Measurements from ENCODE around the gene TIMM44.
"Not testable (repeated sequence)": the region's sequence is repeated elsewhere in the genome, so short reads cannot be mapped to it uniquely, and the experiment has no call there.

Gene TIMM44

DNA sequence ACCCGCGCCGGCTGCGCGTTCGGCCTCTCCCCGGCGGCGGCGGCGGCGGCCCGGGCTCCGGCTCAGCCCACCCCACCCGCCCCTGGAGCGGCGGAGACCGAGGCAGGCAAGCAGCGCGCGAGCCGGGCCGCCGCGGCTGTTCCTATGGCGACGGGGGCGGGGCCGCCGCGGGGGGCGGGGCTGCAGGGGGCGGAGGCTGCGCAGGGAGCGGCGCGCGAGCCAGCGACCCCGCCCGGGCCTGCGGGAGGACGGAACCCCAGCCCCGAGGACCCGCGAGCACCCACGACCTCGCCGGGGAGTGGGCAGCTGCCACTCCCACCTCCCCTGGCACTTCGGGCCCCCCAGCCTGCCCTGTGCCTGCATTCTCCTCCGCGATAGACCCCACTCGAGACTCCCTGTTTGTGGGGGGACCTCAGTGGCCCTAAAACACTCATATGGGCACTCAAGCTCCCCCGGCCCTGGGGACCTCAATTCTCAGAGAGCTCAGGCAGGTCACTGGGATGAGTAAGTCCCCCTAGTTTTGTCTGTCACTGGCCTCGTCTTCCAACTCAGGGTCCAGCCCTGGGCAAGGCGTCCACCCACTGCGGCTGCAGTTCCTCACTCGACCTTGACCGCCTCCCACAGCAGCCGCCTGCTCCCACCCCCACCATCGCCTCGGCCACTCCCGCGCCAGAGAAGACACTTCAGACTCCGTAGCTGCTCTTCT, 17.3 kb downstream of the TIMM44 start, which contains the start of gene CTXN1:
Gene CTXN1 (minus strand): TSS at position 115 of the 706 bp plus-strand sequence. CDS start 597 bp downstream, outside the sequence.
- FAIRE-seq (no peak), DNase-seq (ENCODE audit: low spot score) (peak; percentile 79)

DNA sequence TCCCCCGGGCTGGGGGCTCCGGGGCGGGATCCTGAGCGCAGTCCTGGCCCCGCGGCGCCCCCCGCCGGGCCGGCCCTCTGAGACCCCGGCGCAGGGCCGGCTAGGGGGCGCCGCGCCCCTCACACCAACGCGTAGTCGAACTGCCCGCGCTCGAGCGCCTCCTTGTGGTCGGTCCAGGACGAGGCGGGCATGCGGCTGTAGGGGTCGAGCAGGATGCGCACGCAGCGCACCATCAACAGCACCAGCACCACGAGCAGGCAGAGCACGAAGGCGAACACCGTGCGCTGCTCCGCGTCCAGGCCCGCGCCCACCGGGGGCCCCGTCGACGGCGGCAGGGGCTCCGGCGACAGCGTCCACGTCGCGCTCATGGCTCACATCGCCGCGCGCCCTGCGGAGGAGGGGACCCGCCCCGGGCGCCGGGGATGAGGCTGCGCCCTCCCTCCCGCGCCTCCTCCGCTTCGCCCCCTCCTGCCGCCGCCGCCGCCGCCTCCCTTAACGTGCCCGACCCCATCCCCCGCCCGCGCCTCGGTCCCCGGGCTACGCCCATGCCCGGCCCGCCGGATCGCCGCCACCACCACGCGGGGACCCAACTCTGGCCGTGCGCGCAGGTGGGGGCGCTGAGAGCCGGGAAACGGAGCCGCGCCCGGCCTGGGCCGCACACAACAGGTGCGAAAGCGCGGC, 18.2 kb downstream of the TIMM44 start:
- FAIRE-seq (peak; percentile 88), DNase-seq (ENCODE audit: low spot score) (peak; percentile 76)

DNA sequence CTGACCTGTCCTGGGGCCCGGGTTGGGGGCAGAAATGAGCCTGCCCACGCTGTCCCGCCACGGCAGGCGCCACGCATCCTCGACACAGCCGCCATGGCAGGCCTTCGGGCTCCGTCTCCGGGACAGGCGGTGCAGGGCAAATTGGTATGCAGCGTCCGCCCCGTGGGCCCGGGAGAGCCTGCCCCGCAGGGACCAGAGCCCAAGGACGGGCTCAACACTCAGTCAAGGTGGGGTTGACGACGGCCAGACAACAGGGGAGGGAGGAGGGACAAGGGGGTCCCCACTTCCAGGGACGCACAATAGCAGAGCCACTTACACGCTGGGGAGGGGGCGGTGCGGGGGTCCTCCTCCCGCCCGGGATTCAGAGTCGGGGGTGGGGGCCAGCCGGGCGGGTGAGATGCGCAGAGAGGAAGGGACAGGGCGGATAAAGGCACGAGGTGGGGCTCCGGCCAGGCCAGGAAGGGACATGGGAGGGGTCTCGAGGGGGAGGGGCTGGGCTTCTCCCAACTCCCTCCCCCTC, 18.8 kb downstream of the TIMM44 start:
- FAIRE-seq (no peak), DNase-seq (ENCODE audit: low spot score) (no peak)

DNA sequence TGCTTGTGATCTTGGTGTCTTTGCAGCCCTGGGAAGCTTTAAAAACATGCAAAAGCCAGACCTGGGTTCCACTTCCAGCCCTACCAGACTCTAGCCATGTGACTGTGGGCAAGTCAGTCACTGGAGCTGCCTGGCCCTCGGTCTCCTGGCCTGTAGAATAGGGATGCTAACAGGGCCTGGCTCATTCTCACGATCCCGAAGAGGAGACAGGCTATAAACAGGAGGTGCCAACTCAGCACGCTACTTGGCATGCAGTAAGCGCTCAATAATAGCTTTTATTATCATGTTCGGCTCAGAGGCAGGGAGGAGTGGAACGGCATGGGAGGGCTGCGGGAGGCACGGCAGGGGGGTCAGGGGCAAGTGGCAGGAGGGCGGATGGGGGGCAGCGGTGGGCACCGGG, 19.2 kb downstream of the TIMM44 start:
- DNase-seq (ENCODE audit: low spot score) (no peak), FAIRE-seq (no peak)

DNA sequence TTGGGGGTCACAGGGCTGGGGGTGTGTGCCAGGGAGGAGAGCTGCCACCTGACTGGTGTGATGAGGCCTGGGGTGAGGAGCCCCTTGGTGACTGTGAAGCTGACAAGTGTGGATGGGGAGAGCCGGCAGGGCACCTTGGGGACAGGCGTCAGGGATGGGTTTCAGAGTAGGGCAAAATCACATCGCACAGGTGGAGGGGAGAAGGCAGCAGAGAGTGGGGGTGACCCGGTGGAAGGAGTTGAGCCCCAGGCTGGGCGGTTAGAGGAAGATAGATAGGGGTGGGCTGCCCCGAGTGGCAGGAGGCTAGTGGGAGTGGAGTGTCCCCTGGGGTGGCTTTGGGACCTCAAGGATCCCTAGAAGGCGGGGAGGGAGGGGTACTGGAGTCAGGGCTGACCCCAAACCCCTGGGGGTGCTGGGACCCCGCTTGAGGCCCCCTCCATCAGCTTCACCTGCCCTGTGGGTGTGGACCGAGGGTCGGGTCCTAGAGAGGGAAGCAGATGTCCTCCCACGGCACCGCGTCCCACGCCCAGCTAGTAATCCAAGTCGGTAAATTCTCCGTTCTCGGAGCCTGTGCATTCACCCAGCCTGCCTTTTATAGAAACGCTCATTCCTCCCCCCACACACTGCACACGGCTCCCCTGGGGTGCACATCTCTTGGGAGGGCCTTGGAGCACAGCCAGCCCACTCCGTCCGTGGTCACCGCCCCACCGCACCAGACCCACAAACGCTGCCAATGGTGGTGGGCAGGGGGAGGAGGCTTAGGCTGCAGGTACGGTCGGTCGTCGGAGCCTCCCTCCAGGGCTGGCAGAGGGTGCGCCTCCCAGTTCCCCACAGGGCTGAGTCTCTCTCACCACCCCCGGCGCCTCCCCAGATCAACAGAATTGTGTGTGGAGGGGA, 19.9 kb downstream of the TIMM44 start:
- DNase-seq (ENCODE audit: low spot score): no peak
- no peak for FAIRE-seq

DNA sequence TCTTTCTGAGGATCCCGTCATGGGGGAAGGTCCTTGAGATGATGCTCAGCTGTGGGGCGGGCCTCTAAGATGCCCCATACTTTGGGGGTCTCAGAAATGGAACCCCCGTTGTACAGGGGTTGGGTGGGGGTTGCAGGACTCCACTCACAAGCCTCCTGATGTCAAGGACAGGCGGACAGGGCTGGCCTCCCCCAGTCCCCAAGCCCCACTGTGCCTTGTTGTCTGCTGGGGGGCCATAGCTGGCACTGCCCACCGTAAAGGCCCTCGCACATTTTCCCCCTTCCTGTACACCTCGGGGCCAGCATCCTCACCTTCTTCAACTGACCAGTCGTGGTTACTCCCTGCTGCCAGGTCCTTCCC, 20.6 kb downstream of the TIMM44 start:
- FAIRE-seq (no peak), DNase-seq (ENCODE audit: low spot score) (no peak)

DNA sequence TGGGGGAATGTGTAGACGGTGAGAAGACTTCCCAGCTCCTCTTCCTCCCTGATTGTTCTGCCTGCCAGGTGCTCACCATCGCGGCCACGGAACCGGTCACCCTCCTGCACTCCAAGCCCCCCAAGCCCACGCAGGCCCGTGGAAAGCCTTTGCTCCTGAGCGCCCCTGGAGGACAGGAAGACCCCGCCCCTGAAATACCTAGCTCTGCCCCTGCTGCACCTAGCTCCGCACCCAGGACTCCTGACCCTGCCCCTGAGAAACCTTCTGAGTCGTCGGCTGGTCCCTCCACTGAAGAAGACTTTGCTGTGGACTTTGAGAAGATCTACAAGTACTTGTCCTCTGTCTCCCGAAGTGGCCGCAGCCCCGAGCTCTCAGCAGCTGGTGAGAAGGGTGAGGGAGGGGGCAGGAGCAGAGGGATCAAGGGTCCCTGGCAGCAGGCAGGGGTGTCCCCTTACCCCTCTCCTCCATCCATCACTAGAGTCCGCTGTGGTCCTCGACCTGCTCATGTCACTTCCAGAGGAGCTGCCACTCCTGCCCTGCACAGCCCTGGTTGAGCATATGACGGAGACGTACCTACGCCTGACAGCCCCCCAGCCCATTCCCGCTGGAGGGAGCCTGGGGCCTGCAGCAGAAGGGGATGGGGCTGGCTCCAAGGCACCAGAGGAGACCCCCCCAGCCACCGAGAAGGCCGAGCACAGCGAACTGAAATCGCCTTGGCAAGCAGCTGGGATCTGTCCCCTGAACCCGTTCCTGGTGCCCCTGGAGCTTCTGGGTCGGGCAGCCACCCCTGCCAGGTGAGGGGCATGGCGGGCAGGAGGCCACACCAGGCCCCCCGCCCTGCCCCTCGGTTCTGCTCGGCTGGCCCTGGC, 21.3 kb downstream of the TIMM44 start:
- FAIRE-seq: no peak

DNA sequence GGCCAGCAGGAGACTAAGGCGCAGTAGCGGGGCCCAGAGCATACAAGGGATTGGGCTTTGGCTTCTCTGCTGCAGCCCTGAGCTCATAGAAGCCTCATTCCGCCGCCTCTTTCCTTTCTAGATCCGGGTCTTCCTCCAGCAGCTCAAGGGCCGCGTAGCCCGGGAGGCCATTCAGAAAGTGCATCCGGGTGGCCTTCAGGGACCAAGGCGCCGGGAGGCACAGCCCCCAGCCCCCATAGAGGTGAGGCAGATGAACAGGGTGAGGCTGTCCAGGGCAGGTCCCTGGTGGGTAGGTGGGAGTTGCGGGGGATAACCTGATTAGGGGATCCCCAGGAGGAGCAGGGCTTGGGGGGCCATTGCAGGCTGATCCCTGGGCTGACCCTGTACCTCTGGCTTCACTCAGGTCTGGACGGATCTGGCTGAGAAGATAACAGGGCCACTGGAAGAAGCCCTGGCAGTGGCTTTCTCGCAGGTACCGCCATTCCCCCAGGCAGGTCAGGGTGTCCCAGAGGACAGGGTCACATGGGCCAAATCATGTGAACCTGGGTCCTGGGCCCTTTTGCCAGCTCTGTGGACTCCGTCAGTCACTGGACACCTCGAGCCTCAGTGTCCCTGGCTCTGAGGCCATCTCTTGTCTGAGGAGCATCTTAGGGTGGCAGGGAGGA, 22.0 kb downstream of the TIMM44 start:
- FAIRE-seq: no peak
- no peak for DNase-seq (ENCODE audit: low spot score)

More for the DNA sequence above, 21.3 kb downstream of the TIMM44 start:
- no peak for DNase-seq (ENCODE audit: low spot score)

DNA sequence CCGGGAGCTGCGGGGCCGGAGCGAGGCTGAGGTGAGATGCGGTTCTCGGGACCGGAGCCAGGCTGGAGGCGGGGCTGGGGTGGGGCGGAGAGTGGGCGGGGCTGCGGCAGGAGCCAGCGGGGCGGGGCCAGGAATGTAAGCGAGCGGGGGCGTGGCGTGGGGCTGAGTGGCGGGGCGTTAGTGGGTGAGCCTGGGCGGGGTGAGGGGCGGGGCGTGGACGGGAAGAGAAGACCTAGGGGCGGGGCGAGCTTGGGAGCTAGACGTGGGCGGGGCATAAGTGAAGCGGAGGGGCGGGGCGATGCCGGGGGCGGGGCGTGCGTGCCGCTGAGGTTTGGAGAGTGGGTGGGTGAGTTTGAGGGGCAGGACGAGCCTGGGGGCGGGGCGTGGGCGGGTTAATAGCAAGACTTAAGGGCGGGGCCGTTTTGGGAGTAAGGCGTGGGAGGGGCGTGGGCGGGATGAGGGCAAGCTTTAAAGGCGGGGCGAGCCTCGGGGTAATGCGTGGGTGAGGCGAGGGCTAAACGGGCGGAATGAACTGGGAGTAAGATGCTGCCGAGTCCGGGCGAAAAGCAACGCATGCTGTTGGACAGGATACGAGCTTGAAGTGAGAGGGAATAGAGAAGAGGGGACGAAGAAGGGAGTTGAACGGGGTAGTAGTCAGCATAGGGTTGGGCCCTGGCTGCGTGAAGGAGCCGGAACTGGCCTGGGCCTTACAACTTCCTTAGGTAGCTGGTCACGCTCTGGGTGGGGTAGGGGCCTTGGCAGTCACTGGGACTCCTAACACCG, 22.8 kb downstream of the TIMM44 start:
- FAIRE-seq (no peak), DNase-seq (ENCODE audit: low spot score) (peak; percentile 92)

DNA sequence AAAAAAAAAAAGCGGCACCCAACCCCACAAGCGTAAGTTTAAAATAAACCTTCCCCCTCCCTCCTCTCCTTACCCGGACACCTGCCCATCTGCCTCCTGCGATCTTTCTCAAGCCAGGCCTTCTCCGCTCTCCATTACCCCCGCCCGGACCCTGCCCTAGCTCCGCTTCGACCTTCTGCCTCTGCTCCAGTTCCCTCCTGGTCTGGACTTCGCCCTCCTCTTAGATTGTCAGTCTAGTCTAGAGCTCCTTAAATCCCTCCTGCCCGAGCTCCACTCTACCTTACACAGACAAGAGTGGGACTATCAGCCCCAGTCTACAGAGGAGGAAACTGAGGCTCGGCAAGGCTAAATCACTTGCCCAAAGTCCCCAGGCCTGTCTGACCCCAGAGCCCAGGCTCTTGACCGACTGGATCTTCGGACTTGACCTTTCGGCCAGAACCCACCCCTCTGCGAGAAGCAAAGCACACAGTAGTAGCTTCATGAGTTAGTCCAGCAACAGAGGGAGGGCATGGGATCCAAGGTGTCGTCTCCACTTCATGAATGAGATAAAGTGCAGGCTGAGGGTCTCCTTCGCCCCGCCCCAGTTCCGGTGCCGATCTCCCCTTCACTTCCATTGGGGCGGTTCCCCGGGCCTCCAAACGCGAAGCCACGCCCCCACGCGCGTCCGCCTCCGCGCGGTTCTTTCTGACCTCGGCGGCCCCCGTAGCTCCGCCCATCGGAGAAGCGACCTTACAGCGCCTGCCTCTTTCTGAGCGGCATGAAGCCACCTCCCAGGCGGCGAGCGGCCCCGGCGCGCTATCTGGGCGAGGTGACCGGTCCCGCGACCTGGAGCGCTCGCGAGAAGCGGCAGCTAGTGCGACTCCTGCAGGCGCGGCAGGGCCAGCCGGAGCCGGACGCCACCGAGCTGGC, 23.6 kb downstream of the TIMM44 start, which contains the start of gene SNAPC2:
Gene SNAPC2 (plus strand): TSS at position 729 of the 909 bp plus-strand sequence. CDS start 29 bp downstream, at position 758.
- DNase-seq (ENCODE audit: low spot score) (peak; percentile 85), FAIRE-seq (no peak)

DNA sequence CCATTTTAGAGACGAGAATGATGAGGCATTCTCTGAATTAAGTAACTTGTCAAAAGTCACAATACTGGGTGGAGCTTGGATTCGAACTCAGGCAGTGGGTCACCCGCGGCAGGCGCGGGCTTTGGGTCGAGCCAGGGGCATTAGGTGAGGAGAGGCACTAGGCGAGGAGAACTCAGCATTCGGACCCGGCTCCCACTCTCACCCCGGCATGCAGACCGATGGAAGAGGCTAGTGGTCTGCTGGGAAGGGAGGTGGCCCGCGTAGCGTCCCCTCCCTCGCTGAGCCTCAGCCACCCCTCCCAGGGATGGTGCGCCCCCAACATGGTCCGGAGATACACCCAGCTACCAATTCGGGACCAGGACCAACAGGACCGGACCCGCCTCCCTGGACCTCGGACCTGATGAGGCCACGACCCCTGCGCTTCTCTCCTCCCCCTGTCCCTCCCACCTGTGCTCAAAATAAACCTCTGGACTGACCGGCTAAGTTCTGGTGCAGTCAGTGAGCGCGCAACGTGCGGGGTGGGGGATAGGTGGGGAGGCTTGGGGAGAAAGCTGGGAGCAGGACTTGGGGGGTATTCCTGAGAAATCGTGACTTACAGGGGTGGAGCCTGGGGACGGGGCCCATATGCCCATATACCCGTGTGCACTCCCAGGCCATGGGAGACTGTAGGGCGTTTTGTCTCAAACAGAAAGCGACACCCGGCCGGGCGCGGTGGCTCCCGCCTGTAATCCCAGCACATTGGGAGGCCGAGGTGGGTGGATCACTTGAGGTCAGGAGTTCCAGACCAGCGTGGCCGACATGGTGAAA, 24.6 kb downstream of the TIMM44 start:
- no peak for FAIRE-seq
- no peak for DNase-seq (ENCODE audit: low spot score)

DNA sequence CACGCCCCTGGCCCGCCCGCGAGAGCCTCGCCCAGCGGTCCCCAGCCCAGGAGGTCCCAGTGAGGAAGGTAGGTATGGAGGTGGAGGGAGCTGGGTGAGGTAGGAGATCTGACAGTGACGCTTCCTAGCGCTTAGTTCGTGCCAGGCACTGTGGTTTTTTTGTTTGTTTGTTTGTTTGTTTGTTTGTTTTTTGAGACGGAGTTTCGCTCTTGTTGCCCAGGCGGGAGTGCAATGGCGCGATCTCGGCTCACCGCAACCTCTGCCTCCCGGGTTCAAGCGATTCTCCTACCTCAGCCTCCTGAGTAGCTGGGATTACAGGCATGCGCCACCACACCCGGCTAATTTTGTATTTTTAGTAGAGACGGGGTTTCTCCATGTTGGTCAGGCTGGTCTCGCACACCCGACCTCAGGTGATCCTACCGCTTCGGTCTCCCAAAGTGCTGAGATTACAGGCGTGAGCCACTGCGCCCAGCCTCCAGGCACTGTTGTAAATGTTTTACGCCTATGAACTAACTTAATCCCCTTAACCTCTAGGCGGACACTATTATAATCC, 25.3 kb downstream of the TIMM44 start:
- not testable (repeated sequence) for DNase-seq (ENCODE audit: low spot score); FAIRE-seq

DNA sequence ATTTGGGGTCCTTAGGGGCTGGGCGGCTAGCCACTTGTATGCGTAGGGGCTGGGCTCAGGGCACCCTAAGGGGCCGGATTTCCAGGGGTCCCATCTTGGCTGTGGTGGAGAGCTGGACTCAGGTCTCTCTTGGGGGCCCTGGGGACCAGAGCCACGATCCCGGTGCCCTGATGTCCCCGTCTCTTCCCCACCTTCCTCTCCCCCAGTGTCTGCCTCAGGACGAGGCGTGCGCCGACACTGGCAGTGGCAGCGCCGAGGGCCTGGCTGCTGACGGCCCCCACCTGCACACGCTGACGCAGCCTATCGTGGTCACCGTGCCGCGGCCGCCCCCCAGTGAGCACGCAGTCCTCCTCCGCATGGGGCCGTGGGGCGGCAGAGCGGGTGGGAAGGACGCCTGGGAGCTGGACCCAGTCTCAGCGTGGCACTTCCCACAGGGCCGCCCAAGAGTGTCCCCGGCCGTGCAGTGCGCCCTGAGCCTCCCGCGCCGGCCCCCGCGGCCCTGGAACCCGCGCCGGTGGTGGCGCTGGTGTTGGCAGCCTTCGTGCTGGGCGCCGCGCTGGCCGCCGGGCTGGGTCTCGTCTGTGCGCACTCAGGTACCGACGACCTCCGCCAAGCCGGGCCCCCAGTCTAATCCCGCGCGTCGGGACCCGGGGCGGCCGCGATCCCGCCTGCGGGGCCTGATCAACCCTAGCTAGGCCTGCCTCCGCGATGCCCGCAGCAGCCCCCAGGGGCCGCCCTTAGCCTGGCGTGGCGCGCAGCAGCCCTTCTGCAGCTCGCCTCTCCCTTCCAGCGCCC, 26.0 kb downstream of the TIMM44 start:
- DNase-seq (ENCODE audit: low spot score): no peak
- FAIRE-seq: no peak

DNA sequence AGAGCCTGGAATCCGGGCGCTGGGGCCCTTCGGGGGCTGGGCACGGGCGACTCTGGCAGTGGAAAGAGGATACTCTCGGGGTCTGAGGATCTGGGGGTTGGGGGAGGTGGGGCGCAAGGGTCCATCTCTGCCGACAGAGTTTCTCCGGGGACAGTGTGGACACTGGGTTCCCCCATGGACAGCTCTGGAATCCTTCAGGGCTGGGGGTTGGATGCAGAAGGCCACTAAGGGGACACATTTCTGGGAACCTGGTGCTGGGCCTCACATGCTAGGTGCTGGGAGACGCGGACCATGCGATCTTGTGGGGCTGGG, 26.6 kb downstream of the TIMM44 start:
- no peak for FAIRE-seq
- DNase-seq (ENCODE audit: low spot score): no peak

DNA sequence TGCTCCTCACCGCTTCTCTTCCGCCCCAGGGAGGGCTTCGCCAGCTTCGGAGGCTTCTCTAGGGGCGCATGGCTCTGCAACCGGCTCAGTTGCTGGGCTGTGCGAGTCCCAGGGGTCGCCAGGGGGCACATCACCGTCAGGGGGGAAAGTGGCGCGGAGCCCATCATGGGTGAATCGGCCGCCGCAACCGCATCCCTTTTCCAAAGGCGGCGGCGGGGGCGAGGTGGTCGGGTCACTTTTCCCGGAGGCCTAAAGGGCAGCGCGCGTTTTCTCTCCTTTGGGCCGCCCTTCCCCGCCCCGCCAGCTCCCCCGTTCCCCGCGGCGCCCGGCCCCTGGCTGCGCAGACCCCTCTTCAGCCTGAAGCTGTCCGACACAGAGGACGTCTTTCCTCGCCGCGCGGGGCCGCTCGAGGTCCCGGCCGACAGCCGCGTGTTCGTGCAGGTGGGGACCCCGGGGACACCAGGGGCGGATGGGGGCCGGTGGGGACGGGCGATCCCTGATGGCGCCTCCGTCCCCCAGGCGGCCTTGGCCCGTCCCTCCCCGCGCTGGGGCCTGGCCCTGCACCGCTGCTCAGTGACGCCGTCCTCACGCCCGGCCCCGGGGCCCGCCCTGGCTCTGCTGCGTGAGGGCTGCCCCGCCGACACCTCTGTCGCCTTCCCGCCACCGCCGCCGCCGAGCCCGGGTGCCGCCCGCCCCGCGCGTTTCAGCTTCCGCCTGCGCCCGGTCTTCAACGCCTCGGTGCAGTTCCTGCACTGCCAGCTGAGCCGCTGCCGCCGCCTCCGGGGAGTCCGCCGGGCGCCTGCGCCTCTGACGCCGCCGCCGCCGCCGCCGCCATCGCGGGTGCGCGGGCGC, 27.1 kb downstream of the TIMM44 start:
- FAIRE-seq (no peak), DNase-seq (ENCODE audit: low spot score) (no peak)

Data from urothelium cell line (cell line).